H1 (cell line): ENCODE measurements around the gene STK16.

Experiments
- ATF3 ChIP-seq: IDR thresholded peaks from 2 replicates; pipeline ENCODE4 v1.6.1; 2011; ENCODE audit warnings: low read depth, mild to moderate bottlenecking, low read length; ENCODE audit not compliant: insufficient read depth
- CHD7 ChIP-seq: fragments of 300-600 bp; sonication (generic); IDR thresholded peaks from 2 replicates; pipeline ENCODE4 v1.7.1; 2012; ENCODE audit warnings: low read length, moderate library complexity, mild to moderate bottlenecking, inconsistent platforms; ENCODE audit not compliant: insufficient replicate concordance
- E2F6 ChIP-seq: IDR thresholded peaks from 2 replicates; pipeline ENCODE4 v1.6.1; 2012; ENCODE audit warnings: inconsistent platforms
- HDAC6 ChIP-seq: IDR thresholded peaks from one replicate; pipeline ENCODE4 v1.7.1; 2012; ENCODE audit warnings: low read depth, mild to moderate bottlenecking, inconsistent platforms, low read length, moderate library complexity
- POLR2A ChIP-seq, 2 experiments: IDR thresholded peaks; 1 replicate in 1 of 2; 2 replicates in 1 of 2; pipeline ENCODE4 v1.6.1; 2011; ENCODE audit warnings: low read depth in 2 of 2, low read length in 2 of 2, mild to moderate bottlenecking in 2 of 2; ENCODE audit errors: control extremely low read depth in 1 of 2
- POLR2AphosphoS5 ChIP-seq: IDR thresholded peaks from 2 replicates; pipeline ENCODE4 v1.6.1; 2011; ENCODE audit warnings: low read depth, low read length
- SIN3A ChIP-seq, 2 experiments: IDR thresholded peaks in 1 of 2; conservative IDR thresholded peaks in 1 of 2; 2 replicates each; pipeline ENCODE4 v1.6.1; 2011 to 2012; ENCODE audit warnings: low read length in 2 of 2, improper control_type of control experiment in 1 of 2, low read depth in 1 of 2, mild to moderate bottlenecking in 1 of 2
- TF ChIP-seq, protein P1 (sequence below), 3 experiments: IDR thresholded peaks; 1 replicate in 2 of 3; 2 replicates in 1 of 3; pipeline versions ENCODE4 v1.5.1 to v1.6.1; 2011; ENCODE audit warnings: low read length in 3 of 3, mild to moderate bottlenecking in 3 of 3, inconsistent platforms in 2 of 3, low read depth in 1 of 3, moderate library complexity in 1 of 3; ENCODE audit not compliant: insufficient read depth in 1 of 3; ENCODE audit errors: control extremely low read depth in 1 of 3
- TF ChIP-seq, protein P2 (sequence below): IDR thresholded peaks from 2 replicates; pipeline ENCODE4 v1.6.1; 2011; ENCODE audit warnings: low read length, improper control_type of control experiment

DNA sequence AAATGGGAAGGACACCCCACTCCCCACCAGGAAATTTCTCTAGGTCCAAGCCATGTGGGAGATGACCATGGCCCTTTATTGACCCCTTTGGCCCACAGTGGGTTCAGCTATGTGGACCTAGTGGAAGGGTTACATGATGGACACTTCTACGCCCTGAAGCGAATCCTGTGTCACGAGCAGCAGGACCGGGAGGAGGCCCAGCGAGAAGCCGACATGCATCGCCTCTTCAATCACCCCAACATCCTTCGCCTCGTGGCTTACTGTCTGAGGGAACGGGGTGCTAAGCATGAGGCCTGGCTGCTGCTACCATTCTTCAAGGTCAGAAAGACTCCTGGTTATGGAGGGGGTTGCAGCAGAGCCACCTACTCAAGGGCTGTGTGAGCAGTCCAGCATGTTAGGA is 1.3 kb downstream of the STK16 start:
- TF ChIP-seq, protein P1, sequence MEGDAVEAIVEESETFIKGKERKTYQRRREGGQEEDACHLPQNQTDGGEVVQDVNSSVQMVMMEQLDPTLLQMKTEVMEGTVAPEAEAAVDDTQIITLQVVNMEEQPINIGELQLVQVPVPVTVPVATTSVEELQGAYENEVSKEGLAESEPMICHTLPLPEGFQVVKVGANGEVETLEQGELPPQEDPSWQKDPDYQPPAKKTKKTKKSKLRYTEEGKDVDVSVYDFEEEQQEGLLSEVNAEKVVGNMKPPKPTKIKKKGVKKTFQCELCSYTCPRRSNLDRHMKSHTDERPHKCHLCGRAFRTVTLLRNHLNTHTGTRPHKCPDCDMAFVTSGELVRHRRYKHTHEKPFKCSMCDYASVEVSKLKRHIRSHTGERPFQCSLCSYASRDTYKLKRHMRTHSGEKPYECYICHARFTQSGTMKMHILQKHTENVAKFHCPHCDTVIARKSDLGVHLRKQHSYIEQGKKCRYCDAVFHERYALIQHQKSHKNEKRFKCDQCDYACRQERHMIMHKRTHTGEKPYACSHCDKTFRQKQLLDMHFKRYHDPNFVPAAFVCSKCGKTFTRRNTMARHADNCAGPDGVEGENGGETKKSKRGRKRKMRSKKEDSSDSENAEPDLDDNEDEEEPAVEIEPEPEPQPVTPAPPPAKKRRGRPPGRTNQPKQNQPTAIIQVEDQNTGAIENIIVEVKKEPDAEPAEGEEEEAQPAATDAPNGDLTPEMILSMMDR (IDR thresholded peaks at IDR 0.05; ENCODE audit: control extremely low read depth in 1 of 3, insufficient read depth in 1 of 3, low read depth in 1 of 3, low read length in 3 of 3), result no peak
- TF ChIP-seq SIN3A (conservative IDR thresholded peaks at IDR 0.05 in 1 of 2, IDR thresholded peaks at IDR 0.05 in 1 of 2; ENCODE audit: low read depth in 1 of 2, low read length in 2 of 2), result no peak
- no peak for TF ChIP-seq E2F6
- TF ChIP-seq, protein P2, sequence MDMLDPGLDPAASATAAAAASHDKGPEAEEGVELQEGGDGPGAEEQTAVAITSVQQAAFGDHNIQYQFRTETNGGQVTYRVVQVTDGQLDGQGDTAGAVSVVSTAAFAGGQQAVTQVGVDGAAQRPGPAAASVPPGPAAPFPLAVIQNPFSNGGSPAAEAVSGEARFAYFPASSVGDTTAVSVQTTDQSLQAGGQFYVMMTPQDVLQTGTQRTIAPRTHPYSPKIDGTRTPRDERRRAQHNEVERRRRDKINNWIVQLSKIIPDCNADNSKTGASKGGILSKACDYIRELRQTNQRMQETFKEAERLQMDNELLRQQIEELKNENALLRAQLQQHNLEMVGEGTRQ, result no peak
- no peak for TF ChIP-seq POLR2AphosphoS5
- no peak for TF ChIP-seq CHD7
- no peak for TF ChIP-seq ATF3
- no peak for TF ChIP-seq POLR2A (IDR thresholded peaks at IDR 0.05; ENCODE audit: control extremely low read depth in 1 of 2, low read depth in 2 of 2, low read length in 2 of 2)
- no peak for TF ChIP-seq HDAC6
